GM19043 (cell line): ENCODE measurements around the gene DGAT2.

Experiments used
- ATAC-seq: cut with Tn5 transposase; IDR thresholded peaks from one replicate; pipeline ENCODE4 v1.9.1; 2021; ENCODE audit warnings: low read depth; ENCODE audit not compliant: unreplicated experiment

The DGAT2 gene

DNA sequence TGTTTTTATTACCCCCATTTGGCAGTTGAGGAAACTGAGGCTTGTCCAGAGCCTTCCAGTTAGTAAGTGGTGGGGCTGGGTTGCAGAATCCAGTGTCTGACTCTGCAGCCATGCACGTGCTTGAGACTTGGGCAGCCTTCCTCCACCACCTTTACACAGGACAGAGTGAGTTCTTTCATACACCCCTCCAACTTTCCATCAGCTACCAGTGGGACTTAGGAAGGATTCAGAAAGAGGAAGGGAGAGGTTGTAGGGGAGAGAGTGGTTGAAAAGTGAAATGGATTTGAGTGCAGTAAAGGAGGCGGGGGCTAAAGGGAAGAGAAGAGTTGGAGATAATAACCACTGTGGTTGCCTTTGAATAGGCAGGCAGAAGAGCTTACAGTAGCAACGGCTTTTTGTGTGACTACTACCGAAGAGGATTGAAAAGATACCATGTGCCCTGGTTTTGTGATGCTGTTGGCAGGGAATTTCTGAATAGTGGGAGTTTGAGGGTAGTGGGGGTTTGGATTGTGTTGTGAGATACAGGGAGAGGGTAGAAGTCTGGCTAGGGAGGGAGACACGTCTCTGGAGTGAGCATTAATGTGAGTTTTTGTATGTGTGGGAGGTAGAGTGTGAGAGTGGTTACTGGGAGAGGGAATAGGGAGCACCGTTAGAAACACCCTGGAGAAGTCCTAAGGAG lies 48.1 kb downstream of the DGAT2 start:
- ATAC-seq: no peak

DNA sequence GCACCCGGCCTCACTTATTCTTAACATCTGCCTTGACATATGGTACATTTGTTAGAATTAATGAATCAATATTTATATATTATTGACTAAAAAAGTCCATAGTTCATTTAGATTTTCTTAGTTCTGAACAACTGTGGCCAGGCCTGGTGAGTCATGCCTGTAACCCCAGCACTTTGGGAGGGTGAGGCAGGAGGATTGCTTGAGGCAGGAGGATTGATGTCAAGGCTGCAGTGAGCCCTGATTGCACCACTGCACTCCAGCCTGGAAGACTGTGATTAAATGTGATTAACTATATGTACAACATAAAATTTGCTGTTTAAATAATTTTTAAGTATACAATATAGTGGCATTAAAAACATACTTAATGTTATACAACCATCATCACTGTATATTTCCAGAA lies 52.1 kb downstream of the DGAT2 start:
- ATAC-seq: no peak

DNA sequence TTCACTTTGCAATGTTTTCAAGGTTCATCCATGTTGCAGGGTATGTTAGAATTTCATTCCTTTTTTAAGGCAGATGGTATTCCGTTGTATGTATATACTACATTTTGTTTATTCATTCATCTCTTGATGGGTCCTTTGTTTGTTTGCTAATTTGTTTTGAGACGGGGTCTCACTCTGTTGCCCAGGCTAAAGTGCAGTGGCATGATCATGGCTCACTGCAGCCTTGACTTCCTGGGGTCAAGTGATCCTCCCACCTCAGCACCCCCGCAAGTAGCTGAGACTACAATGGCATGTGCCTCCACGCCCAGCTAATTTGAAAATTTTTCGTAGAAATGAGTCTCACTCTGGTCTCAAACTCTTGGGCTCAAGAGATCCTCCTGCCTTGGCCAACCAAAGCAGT lies 52.6 kb downstream of the DGAT2 start:
- ATAC-seq: no peak

DNA sequence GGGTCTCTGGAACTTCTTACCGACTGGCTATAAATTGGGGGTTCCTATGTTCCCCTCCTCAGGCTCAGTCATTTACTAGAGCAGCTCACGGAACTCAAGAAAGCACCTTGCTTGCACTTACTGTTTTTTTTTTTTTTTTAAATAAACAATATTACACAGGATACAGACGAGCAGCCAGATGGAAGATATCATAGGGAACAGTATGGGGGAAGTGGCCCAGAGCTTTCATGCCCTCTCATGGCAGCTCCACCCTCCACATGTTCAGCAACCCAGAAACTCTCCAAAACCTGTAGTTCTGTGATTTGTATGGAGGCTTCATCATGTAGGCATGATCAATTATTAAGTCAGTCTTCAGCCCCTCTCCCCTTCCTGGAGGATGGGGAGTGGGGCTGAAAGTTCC lies 54.0 kb downstream of the DGAT2 start:
- no peak for ATAC-seq

DNA sequence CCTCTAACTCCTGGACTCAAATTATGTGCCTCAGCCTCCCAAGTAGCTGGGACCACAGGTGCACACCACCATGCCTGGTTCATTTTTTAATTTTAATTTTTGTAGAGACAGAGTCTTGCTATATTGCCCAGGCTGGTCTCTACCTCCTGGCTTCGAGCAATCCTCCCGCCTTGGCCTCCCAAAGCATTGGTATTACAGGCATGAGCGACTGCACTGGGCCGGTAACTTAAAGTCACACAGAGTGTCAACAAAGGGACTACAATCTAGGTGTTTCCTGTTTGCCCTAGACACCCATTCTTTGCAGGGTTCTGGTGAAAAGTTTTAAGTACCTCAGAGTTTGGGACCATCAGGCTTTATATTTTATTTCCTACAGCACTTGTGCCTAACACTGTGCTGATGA lies 54.8 kb downstream of the DGAT2 start:
- ATAC-seq: no peak

DNA sequence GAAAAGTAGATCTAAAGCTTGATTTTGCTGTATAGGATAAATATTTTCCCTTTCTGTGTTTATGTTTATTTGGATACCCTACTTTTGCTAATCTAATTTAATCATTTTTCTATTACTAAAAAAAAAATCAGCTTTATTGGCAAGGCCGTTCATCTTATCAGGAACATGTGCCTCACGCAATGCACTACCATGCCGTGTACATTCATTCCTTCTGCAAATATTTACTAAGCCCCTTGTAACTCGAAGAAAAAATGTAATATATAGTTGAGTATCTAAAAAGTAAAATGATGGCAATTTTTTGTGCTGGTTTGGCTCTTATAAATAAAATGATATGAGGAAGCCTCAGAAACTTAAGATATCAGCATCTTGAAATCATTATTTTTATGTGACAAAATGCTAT lies 55.4 kb downstream of the DGAT2 start:
- no peak for ATAC-seq

DNA sequence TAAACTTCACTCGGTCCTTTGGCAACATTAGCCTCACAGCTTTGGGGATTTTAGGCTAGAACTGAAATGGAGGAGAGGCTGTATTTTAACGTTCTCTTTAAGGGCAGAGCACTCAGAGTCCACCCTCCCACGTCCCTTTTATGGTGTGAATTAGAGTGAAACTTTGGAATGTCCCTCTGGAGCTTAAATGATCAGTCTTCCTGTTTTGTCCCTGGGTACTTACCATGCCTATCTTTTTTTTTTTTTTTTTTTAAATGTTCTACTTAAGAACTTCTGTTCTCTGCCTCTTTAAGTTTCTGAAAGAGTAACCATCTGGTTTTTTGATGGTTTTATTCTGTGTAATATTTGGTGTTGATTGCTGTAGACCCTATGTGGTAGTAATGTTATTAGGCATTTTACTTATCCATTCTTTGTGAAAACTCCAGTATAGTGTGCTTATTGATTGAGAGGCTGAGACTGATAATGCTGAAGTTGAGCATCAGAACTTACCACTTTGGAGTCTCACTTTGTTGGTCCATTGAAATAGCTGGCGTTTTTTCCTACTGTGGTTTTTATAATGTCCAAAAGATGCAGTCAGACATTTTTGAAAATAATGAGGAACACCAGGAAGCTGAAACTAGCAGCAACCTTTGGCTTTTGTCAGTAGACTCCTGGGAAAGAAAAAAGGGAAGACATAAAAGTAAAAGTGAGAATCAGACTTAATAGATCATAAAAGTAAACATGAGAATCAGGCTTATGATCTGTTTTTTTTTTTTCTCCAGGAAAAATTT lies 58.1 kb downstream of the DGAT2 start:
- ATAC-seq: no peak

DNA sequence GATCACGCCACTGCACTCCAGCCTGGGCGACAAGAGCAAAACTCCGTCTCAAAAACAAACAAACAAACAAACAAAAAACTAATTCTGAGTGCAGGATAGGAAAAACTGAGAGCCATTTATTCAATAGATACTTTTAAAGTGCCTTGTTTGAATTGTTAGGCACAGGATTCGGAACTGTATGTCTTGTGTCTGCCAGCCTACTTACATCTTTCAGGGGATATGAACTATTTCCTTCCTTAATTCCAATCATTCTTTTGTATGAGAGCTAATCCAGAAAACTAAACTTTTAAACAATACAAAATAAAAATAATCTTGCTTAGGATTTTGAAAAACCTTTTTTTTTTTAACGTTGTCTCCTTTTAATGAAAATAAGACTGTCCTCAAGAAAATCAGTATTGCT lies 59.0 kb downstream of the DGAT2 start:
- ATAC-seq: no peak

DNA sequence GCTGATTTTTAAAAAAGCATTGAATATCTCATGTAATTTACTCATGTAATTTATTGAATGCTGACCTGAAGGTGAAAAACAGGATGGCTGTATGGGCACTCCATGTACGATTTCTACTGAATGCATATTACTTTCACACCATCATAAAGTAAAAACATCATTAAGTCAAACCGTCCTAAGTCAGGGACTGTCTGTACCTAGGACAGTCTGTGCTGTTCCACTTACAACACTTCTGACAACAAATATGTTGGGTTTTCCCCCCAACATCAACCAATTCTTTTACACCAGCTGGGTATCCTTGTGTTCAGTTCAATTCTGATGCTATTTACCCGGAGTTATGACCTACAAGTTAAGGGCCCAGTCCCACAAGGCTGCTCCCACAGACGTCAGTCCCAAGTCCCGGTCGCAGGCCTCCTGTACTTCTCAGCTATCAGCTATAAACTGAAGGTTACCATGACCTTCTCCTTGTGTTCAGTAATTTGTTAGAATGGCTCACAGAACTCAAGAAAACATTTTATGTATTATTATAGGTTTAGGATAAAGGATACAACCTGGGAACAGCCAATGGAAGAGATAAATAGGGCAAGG lies 63.4 kb downstream of the DGAT2 start:
- no peak for ATAC-seq

DNA sequence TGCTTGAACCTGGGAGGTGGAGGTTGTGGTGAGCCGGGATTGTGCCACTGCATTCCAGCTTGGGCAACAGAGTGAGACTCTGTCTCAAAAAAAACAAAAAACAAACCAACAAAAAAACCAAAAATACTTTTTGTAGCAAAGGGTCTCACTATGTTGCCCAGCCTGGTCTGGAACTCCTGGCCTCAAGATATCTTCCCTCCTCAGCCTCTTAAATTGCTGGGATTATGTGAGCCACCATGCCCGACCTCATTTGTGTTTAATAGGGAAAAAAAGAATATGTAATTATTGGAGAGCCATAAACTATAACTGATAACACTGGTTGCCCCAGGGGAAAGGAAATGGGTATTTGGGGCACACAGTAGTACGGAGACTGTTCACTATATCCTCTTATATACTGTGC lies 66.2 kb downstream of the DGAT2 start:
- ATAC-seq: no peak

DNA sequence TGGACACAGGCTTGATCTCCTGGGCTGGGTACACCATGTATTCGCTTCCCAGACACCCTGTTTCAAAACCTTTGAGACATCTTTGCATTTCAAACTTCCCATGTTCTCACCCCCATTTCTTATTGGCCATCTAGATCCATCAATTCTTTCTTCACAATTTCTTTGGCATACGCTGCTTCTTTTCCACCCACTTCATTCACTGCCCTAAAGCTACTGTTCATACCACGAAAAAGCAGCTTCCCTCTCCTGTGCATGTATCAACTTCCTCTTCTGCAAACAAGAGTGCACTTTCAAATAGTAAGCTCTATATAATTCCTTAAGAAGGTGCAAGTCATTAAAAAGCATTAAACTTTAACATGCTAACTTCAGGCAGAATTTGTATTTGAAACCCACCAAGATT lies 67.8 kb downstream of the DGAT2 start:
- no peak for ATAC-seq

DNA sequence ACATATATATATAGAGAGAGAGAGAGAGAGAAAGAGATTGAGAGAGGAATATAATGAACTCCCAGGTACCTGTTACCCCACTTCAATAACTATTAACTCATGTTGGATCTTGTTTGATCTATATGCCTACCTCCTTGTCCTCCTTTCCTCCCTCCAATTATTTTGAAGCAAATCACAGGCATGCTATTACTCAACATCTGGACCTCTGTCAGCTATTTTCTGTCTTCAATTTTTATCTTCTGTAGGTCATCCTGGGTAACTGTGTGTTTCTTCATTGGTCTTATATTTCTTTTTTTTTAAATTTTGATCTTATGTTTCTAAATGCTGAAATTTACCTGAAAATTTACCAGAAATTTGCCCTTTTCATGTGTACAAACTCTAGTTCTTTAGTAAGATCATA lies 71.3 kb downstream of the DGAT2 start:
- no peak for ATAC-seq

DNA sequence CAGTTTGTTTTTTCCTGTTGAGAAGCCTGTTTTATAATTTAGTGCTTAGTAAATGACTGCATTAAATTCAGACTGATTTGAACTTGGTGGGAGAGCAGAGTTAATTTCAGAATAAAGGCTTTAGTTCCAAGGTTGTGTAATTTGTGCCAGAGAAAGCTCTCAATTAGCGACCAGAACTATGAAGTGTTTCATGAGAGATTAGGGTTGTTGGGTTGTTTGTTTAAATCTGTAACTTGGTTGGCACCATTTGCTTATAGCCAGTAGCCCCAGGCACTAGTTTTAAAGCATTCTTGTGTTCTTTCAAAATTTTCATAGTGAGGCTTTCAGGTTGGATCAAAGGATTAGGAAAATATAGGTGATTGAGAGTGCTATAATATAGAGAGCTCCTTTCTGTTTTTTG lies 71.9 kb downstream of the DGAT2 start:
- no peak for ATAC-seq

DNA sequence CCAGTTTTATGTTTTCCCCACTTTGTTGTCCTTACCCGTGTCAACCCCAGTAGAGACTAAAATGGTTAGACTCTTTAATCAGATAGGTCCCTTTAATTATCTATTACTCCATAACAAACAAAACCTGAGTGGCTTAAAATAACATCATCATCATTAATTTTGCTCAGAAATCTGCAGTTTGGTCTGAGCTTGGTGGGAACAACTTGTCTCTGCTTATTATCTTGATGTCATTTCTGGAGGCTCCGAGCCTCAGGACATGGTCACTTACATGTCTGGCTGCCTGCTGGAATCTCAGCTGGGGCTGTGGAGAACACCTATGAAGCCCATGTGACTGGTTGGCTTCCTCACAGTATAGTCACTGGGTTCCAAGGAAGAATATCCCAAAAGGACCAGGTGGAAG lies 73.2 kb downstream of the DGAT2 start:
- ATAC-seq: no peak

DNA sequence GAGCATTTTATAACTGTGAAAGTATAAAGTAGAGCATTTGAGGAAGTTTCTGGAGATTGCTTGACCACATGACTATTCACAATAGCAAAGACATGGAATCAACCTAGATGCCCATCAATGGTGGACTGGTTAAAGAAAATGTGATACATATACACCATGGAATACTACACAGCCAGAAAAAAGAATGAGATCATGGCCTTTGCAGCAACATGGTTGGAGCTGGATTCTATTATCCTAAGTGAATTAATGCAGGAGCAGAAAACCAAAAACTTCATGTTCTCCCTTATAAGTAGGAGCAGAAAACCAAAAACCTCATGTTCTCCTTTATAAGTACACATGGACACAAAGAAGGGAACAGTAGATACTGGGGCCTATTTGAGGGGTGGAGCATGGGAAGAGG lies 76.7 kb downstream of the DGAT2 start:
- ATAC-seq: no peak

DNA sequence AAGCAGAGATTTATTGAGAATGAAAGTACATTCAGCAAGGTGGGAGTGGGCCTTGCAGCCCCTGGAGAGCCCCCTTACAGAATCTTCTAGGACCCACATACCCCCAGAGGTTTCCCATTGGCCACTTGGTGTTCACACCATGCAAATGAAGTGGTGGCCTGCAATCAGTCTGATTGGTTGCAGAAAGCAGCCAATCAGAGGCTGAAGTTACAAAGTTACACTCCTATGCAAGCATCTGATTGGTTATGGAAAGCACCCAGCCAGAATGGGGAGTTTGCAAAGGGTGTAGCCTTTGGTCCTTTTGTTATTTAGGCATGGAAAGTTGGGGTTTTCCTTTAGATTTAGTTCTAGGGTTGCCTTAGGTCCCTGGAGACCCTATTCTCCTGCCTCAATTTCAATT lies 81.3 kb downstream of the DGAT2 start:
- no peak for ATAC-seq

DNA sequence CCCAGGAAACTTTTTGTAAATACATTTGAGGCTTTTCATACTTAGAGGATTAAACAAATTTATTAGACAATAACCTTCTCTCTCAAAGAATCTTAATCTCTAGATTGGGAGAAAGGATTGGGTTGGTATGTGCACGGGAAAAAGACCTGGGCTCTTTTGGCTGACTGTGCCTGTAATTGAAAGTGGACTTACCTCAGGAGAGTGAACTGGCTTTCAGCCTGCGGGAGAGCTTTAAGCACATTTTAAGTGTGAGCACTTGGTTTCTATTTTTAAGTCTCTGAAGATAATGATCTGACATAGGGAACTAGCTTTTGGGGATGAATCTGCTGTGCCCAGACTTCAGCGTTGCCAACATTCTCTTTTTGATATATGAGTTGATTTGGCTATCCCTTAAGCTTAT lies 82.2 kb downstream of the DGAT2 start:
- ATAC-seq: no peak
